GM23338 (cell line): ENCODE measurements around the gene MAP2K1.

Experiments
- CREB1 ChIP-seq: fragments of 250-450 bp; sonication (Bioruptor Pico); IDR thresholded peaks from 2 replicates; pipeline ENCODE4 v1.5.0; 2020; ENCODE audit warnings: low read depth, mild to moderate bottlenecking, moderate library complexity
- EZH2 ChIP-seq: fragments of 200-600 bp; sonication (generic); IDR thresholded peaks from one replicate; pipeline ENCODE4 v1.8.0; 2017; ENCODE audit warnings: antibody characterized with exemption, mild to moderate bottlenecking, low read depth; ENCODE audit not compliant: unreplicated experiment
- POLR2AphosphoS5 ChIP-seq: IDR thresholded peaks from 2 replicates; pipeline ENCODE4 v1.6.1; 2016; ENCODE audit warnings: antibody characterized with exemption, low read depth
- TF ChIP-seq, protein P1 (sequence below): IDR thresholded peaks from one replicate; pipeline ENCODE4 v1.6.1; 2018; ENCODE audit warnings: antibody characterized with exemption; ENCODE audit not compliant: unreplicated experiment
- TF ChIP-seq, protein P2 (sequence below), 2 experiments: fragments of 200-600 bp in 1 of 2; sonication (generic) in 1 of 2; conservative IDR thresholded peaks; 2 replicates each; pipeline versions ENCODE4 v1.5.1 to v1.6.1; 2016 to 2017; ENCODE audit warnings: antibody characterized with exemption in 2 of 2, low read depth in 2 of 2, mild to moderate bottlenecking in 2 of 2, moderate library complexity in 1 of 2

DNA sequence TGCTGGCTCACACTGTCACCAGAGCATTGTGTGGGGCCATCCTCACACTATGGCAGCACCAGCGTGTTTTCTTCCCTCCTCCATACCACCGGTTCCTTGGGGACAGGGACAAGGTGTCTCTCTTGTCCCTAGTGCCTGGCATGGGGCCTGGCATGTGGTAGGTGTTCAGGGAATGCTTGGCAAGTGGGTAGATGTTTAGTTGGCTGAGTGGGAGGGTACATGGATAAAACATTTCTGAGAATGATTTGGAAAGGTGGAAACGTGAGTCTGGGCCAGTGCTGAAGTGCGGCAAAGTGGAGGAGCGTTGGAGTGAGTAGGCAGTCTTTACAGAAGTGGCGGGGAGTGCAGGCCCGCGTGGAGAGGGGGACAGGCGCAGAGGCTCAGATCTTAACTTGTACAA lies 95.8 kb downstream of the MAP2K1 start:
- TF ChIP-seq, protein P1, sequence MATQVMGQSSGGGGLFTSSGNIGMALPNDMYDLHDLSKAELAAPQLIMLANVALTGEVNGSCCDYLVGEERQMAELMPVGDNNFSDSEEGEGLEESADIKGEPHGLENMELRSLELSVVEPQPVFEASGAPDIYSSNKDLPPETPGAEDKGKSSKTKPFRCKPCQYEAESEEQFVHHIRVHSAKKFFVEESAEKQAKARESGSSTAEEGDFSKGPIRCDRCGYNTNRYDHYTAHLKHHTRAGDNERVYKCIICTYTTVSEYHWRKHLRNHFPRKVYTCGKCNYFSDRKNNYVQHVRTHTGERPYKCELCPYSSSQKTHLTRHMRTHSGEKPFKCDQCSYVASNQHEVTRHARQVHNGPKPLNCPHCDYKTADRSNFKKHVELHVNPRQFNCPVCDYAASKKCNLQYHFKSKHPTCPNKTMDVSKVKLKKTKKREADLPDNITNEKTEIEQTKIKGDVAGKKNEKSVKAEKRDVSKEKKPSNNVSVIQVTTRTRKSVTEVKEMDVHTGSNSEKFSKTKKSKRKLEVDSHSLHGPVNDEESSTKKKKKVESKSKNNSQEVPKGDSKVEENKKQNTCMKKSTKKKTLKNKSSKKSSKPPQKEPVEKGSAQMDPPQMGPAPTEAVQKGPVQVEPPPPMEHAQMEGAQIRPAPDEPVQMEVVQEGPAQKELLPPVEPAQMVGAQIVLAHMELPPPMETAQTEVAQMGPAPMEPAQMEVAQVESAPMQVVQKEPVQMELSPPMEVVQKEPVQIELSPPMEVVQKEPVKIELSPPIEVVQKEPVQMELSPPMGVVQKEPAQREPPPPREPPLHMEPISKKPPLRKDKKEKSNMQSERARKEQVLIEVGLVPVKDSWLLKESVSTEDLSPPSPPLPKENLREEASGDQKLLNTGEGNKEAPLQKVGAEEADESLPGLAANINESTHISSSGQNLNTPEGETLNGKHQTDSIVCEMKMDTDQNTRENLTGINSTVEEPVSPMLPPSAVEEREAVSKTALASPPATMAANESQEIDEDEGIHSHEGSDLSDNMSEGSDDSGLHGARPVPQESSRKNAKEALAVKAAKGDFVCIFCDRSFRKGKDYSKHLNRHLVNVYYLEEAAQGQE = no peak
- no peak for TF ChIP-seq POLR2AphosphoS5
- TF ChIP-seq, protein P2, sequence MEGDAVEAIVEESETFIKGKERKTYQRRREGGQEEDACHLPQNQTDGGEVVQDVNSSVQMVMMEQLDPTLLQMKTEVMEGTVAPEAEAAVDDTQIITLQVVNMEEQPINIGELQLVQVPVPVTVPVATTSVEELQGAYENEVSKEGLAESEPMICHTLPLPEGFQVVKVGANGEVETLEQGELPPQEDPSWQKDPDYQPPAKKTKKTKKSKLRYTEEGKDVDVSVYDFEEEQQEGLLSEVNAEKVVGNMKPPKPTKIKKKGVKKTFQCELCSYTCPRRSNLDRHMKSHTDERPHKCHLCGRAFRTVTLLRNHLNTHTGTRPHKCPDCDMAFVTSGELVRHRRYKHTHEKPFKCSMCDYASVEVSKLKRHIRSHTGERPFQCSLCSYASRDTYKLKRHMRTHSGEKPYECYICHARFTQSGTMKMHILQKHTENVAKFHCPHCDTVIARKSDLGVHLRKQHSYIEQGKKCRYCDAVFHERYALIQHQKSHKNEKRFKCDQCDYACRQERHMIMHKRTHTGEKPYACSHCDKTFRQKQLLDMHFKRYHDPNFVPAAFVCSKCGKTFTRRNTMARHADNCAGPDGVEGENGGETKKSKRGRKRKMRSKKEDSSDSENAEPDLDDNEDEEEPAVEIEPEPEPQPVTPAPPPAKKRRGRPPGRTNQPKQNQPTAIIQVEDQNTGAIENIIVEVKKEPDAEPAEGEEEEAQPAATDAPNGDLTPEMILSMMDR (conservative IDR thresholded peaks at IDR 0.05; ENCODE audit: low read depth in 2 of 2) = no peak
- TF ChIP-seq EZH2 = no peak
- no peak for TF ChIP-seq CREB1 (CRISPR knock-in tag)
